Amygdala (tissue), 56 donors: Measurements from ENCODE around the gene TOE1.

ENCODE experiments used
- DNase-seq, 56 donors: peaks; one replicate each; lab custom pipeline; 2025; lab: John Stamatoyannopoulos, UW

The TOE1 gene

GRCh38 chr1:45386219-45386618, 46.2 kb downstream of the TOE1 start:
- no peak for DNase-seq
